IMR-90 (cell line): Measurements from ENCODE around the gene PTPRU. TPM values are rescaled to one million over a fixed set of nuclear protein-coding genes. Genes with fewer than 3 reads are reported as not detected.

Source experiments
- ATAC-seq: fragments of 200-7000 bp; cut with Tn5 transposase; 2 replicates; pipeline ENCODE4 v1.9.1; 2020; ENCODE audit warnings: low read depth, mild to moderate bottlenecking, moderate library complexity
- BruUV-seq: library from RNA; stranded (reverse); fragments of 400-500 nt; replicated peaks from 2 replicates; lab custom pipeline; 2021; lab: Mats Ljungman, UMichigan
- CTCF ChIA-PET: fragments of 300-600 bp; formaldehyde crosslinking; extraction: SDS; loops from one replicate; lab custom pipeline; 2021; ENCODE audit warnings: antibody characterized with exemption; lab: Yijun Ruan, JAX
- POLR2A ChIA-PET: fragments of 300-600 bp; sonication (Branson Sonifier 250); formaldehyde crosslinking; loops from one replicate; lab custom pipeline; 2022; ENCODE audit warnings: antibody characterized with exemption; ENCODE audit not compliant: unreplicated experiment; lab: Charles Lee
- DNase-seq: peaks from one replicate; pipeline ENCODE4 v3.0.0; 2013
- H2AFZ ChIP-seq: replicated peaks from 2 replicates; pipeline ENCODE3; 2013; ENCODE audit warnings: low read length, mild to moderate bottlenecking; ENCODE audit not compliant: poor library complexity
- H2AK5ac ChIP-seq: 2 replicates; pipeline ENCODE4 v1.6.1; 2013; ENCODE audit warnings: low read depth, low read length, inconsistent platforms
- H2AK9ac ChIP-seq: replicated peaks from 2 replicates; pipeline ENCODE3; 2013; ENCODE audit warnings: mild to moderate bottlenecking, low read depth, low read length, moderate library complexity; ENCODE audit not compliant: poor library complexity
- H2BK120ac ChIP-seq: 2 replicates; pipeline ENCODE4 v1.6.1; 2013; ENCODE audit warnings: low read depth, low read length, inconsistent platforms
- H2BK15ac ChIP-seq: 3 replicates; pipeline ENCODE4 v1.6.1; 2013; ENCODE audit warnings: low read depth, low read length, inconsistent platforms
- H2BK20ac ChIP-seq: 2 replicates; pipeline ENCODE4 v1.6.1; 2013; ENCODE audit warnings: low read depth, mild to moderate bottlenecking, inconsistent platforms, low read length, moderate library complexity
- H2BK5ac ChIP-seq: 2 replicates; pipeline ENCODE4 v1.6.1; 2013; ENCODE audit warnings: mild to moderate bottlenecking, low read depth, low read length, inconsistent platforms; ENCODE audit not compliant: poor library complexity, severe bottlenecking
- H3K14ac ChIP-seq: replicated peaks from 2 replicates; pipeline ENCODE4 v1.6.1; 2013; ENCODE audit warnings: low read depth, low read length, inconsistent platforms
- H3K18ac ChIP-seq: 2 replicates; pipeline ENCODE4 v1.6.1; 2013; ENCODE audit warnings: low read depth, low read length, control low read depth
- H3K23ac ChIP-seq: 2 replicates; pipeline ENCODE4 v1.6.1; 2013; ENCODE audit warnings: low read depth, low read length, inconsistent platforms
- H3K27ac ChIP-seq: 2 replicates; pipeline ENCODE4 v1.5.1; 2013; ENCODE audit warnings: mild to moderate bottlenecking, control low read depth, low read length; ENCODE audit not compliant: insufficient read depth
- H3K27me3 ChIP-seq: 2 replicates; pipeline ENCODE4 v1.6.1; 2013; ENCODE audit warnings: low read length; ENCODE audit not compliant: control insufficient read depth, insufficient read depth
- H3K36me3 ChIP-seq: 2 replicates; pipeline ENCODE4 v1.6.1; 2013; ENCODE audit warnings: low read length, mixed read lengths; ENCODE audit not compliant: control insufficient read depth, insufficient read depth
- H3K4ac ChIP-seq: 2 replicates; pipeline ENCODE4 v1.6.1; 2013; ENCODE audit warnings: low read depth, low read length, inconsistent platforms
- H3K4me1 ChIP-seq: 2 replicates; pipeline ENCODE4 v1.6.1; 2013; ENCODE audit warnings: low read length, mixed read lengths; ENCODE audit not compliant: control insufficient read depth, insufficient read depth
- H3K4me2 ChIP-seq: 2 replicates; pipeline ENCODE4 v1.6.1; 2013; ENCODE audit warnings: low read depth, mild to moderate bottlenecking, control low read depth, low read length, moderate library complexity
- H3K4me3 ChIP-seq: 2 replicates; pipeline ENCODE4 v1.5.1; 2013; ENCODE audit warnings: low read depth, mild to moderate bottlenecking, control low read depth, low read length, moderate library complexity; ENCODE audit not compliant: insufficient read depth
- H3K56ac ChIP-seq: 2 replicates; pipeline ENCODE4 v1.6.1; 2013; ENCODE audit warnings: low read length, inconsistent platforms; ENCODE audit not compliant: insufficient read depth; ENCODE audit errors: extremely low read depth
- H3K79me1 ChIP-seq, 2 experiments: 2 replicates each; pipeline ENCODE4 v1.6.1; 2013; ENCODE audit warnings: low read length in 2 of 2, inconsistent platforms in 1 of 2, low read depth in 1 of 2
- H3K9ac ChIP-seq: 2 replicates; pipeline ENCODE4 v1.6.1; 2013; ENCODE audit warnings: low read depth, low read length, control low read depth
- H3K9me1 ChIP-seq: 2 replicates; pipeline ENCODE4 v1.6.1; 2013; ENCODE audit warnings: low read length, inconsistent platforms; ENCODE audit not compliant: insufficient read depth
- H3K9me3 ChIP-seq: 2 replicates; pipeline ENCODE4 v1.6.1; 2013; ENCODE audit warnings: low read length; ENCODE audit not compliant: control insufficient read depth, insufficient read depth
- H4K20me1 ChIP-seq: 2 replicates; pipeline ENCODE4 v1.6.1; 2013; ENCODE audit warnings: low read length, inconsistent platforms; ENCODE audit not compliant: insufficient read depth
- H4K5ac ChIP-seq: 2 replicates; pipeline ENCODE4 v1.6.1; 2013; ENCODE audit warnings: mild to moderate bottlenecking, low read depth, low read length, control low read depth
- H4K8ac ChIP-seq, 2 experiments: 2 replicates each; pipeline ENCODE4 v1.6.1; 2013; ENCODE audit warnings: low read depth in 2 of 2, low read length in 2 of 2, control low read depth in 1 of 2, inconsistent platforms in 1 of 2
- H4K91ac ChIP-seq: 2 replicates; pipeline ENCODE4 v1.6.1; 2013; ENCODE audit warnings: low read depth, low read length, inconsistent platforms; ENCODE audit not compliant: insufficient read depth
- BHLHE40 ChIP-seq: fragments of 150-350 bp; IDR thresholded peaks from 2 replicates; pipeline ENCODE4 v1.6.1; 2016; ENCODE audit warnings: mild to moderate bottlenecking, low read depth, low read length
- CEBPB ChIP-seq: IDR thresholded peaks from 2 replicates; pipeline ENCODE4 v1.6.1; 2012; ENCODE audit warnings: low read depth, low read length, improper control_type of control experiment
- CHD1 ChIP-seq: IDR thresholded peaks from 2 replicates; pipeline ENCODE4 v1.6.1; 2012; ENCODE audit warnings: low read depth, low read length, improper control_type of control experiment
- FOS ChIP-seq: fragments of 150-350 bp; IDR thresholded peaks from 2 replicates; pipeline ENCODE4 v1.6.1; 2016; ENCODE audit warnings: low read depth, low read length
- MAFK ChIP-seq: IDR thresholded peaks from 2 replicates; pipeline ENCODE4 v1.6.1; 2012; ENCODE audit warnings: low read depth, low read length, improper control_type of control experiment
- MAZ ChIP-seq: IDR thresholded peaks from 2 replicates; pipeline ENCODE4 v1.6.1; 2012; ENCODE audit warnings: low read depth, mild to moderate bottlenecking, low read length, improper control_type of control experiment, moderate library complexity, borderline replicate concordance
- MXI1 ChIP-seq: IDR thresholded peaks from 2 replicates; pipeline ENCODE4 v1.6.1; 2012; ENCODE audit warnings: low read depth, mild to moderate bottlenecking, low read length, moderate library complexity, borderline replicate concordance
- NFE2L2 ChIP-seq: fragments of 150-350 bp; IDR thresholded peaks from 2 replicates; pipeline ENCODE4 v1.6.1; 2016; ENCODE audit warnings: low read depth, mild to moderate bottlenecking, low read length
- POLR2A ChIP-seq: IDR thresholded peaks from 2 replicates; pipeline ENCODE4 v1.6.1; 2012; ENCODE audit warnings: mild to moderate bottlenecking, low read depth, low read length
- RAD21 ChIP-seq: IDR thresholded peaks from 2 replicates; pipeline ENCODE4 v1.6.1; 2012; ENCODE audit warnings: low read length, improper control_type of control experiment
- RCOR1 ChIP-seq: IDR thresholded peaks from 2 replicates; pipeline ENCODE4 v1.6.1; 2012; ENCODE audit warnings: mild to moderate bottlenecking, low read length, improper control_type of control experiment; ENCODE audit not compliant: insufficient replicate concordance
- RFX5 ChIP-seq: IDR thresholded peaks from 2 replicates; pipeline ENCODE4 v1.8.0; 2012; ENCODE audit warnings: low read depth, mild to moderate bottlenecking, low read length, moderate library complexity
- SMC3 ChIP-seq: fragments of 150-350 bp; IDR thresholded peaks from 2 replicates; pipeline ENCODE4 v1.6.1; 2016; ENCODE audit warnings: low read depth, mild to moderate bottlenecking, antibody characterized with exemption, low read length, moderate library complexity
- WGBS, 2 experiments: methylation state at CpG; one replicate each; pipeline versions ENCODE4 v1.1.5 to v1.1.7; 2013; ENCODE audit warnings: missing lambda C conversion rate in 2 of 2; ENCODE audit not compliant: insufficient read length in 1 of 2; ENCODE audit errors: extremely low coverage in 2 of 2; 5-methylcytosine and 5-hydroxymethylcytosine counted together
- dilution Hi-C: fragments of 300-500 bp; cut with HindIII; formaldehyde crosslinking; loops from one replicate; pipeline ENCODE4 v1.14.3; 2018; ENCODE audit warnings: low sequenced_read_pairs; ENCODE audit not compliant: unreplicated experiment
- in situ Hi-C: fragments of 300-500 bp; cut with MboI; formaldehyde crosslinking; loops from 3 replicates; pipeline ENCODE4 v1.14.3; 2019; ENCODE audit warnings: low sequenced_read_pairs, inconsistent platforms, mixed read lengths
- intact Hi-C: fragments of 100-400 bp; cut with micrococcal nuclease; formaldehyde crosslinking; loops from 2 replicates; pipeline ENCODE4 v1.10.0; 2022
- polyA plus RNA-seq, 3 experiments: library from polyadenylated mRNA; depleted of rRNA; stranded (reverse); fragments of >200 nt; gene quantifications; 2 replicates each; pipeline ENCODE4 v1.2.3, GENCODE V29; 2012; ENCODE audit warnings: low replicate concordance in 1 of 3
- total RNA-seq: library from RNA; depleted of rRNA; stranded (reverse); fragments of >200 nt; gene quantifications from 2 replicates; pipeline ENCODE4 v1.2.3, GENCODE V29; 2012
- TF ChIP-seq, protein P1 (sequence below): fragments of 150-350 bp; IDR thresholded peaks from 2 replicates; pipeline ENCODE4 v1.6.1; 2017; ENCODE audit warnings: mild to moderate bottlenecking, antibody characterized with exemption, low read length, low read depth
- TF ChIP-seq, protein P2 (sequence below): fragments of 150-350 bp; IDR thresholded peaks from 2 replicates; pipeline ENCODE4 v1.6.1; 2016; ENCODE audit warnings: low read depth, mild to moderate bottlenecking, low read length, moderate library complexity, borderline replicate concordance
- TF ChIP-seq, protein P3 (sequence below): conservative IDR thresholded peaks from 2 replicates; pipeline ENCODE4 v1.5.1; 2012; ENCODE audit warnings: mild to moderate bottlenecking, low read depth, low read length, improper control_type of control experiment

The PTPRU gene
- total and polyA plus RNA-seq, 2 of the 4 experiments (the other 2 are of a cell fraction), result 7.0 to 10.7 TPM

DNA sequence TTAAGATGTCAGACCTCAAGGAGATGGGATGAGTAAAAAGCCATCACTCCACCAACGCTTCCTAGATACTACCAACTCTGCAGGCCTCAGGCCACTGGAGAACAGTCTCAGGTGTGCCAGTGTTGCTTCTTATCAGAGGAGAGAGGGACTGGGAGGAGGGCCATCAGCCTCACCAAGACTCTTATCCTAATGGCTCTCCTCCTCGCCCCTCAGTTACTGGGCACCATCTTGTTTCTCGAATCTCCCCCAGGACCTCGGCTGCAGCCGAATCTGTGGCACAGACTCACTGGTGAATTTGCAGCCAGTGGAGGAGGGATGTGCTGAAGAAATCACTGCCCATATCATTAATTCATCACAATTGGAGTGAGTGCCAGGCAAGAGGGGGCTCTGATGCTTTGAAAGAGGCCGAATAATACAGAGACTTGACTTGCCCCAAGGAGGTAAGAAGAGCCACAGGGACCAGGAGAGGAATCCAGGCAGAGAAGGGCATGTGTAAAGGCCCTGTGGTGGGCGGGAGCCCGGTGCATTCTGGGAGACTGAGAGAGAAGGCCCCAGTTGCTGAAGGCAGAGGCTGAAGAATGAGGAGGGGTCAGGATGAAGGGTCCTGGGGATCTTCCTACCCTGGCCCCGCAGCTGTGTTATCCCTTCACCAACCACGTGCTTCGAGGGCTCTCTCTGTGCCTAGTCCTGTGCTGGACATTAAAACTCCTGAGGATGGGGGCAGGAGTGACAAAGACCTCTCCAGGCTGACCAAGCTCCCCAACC is 129.8 kb downstream of the PTPRU start:
- no peak overlapping the region for H4K91ac ChIP-seq
- no peaks in the 10 kb centered on the region for H3K36me3 ChIP-seq
- no peak overlapping the region for H3K18ac ChIP-seq
- H2BK120ac ChIP-seq, result no peak overlapping the region
- no peak overlapping the region for H3K4me3 ChIP-seq
- dilution Hi-C loops, result no loop called here
- ChIA-PET CTCF (no interaction called here), POLR2A (no interaction called here)
- H2AK9ac ChIP-seq, result no peak overlapping the region
- no peak overlapping the region for H2BK20ac ChIP-seq
- H3K9me3 ChIP-seq, result no peaks in the 10 kb centered on the region
- H3K79me1 ChIP-seq, result no peaks in the 10 kb centered on the region
- H3K4me1 ChIP-seq, result no peaks in the 10 kb centered on the region
- ATAC-seq (no peak), DNase-seq (no peak)
- no peaks in the 10 kb centered on the region for H4K20me1 ChIP-seq
- no peak overlapping the region for H3K4me2 ChIP-seq
- no peak overlapping the region for H4K8ac ChIP-seq
- no peak overlapping the region for H3K56ac ChIP-seq
- intact Hi-C loops, result no loop called here
- WGBS, 2 experiments, result 0% methylated on average over 1 of the region's 11 CpGs; no CpG with 5 or more reads in 1 of the 2 experiments
- H3K23ac ChIP-seq, result no peak overlapping the region
- no peak overlapping the region for H3K14ac ChIP-seq
- no peak overlapping the region for H2AFZ ChIP-seq
- no peak overlapping the region for H3K4ac ChIP-seq
- no peak overlapping the region for H2BK15ac ChIP-seq
- no peaks in the 10 kb centered on the region for H3K9me1 ChIP-seq
- no peak overlapping the region for H3K9ac ChIP-seq
- no TSS peak for BruUV-seq
- in situ Hi-C loops, result no loop called here
- no peak overlapping the region for H2BK5ac ChIP-seq
- H2AK5ac ChIP-seq, result no peak overlapping the region
- no peak for TF ChIP-seq CEBPB
- no peak for TF ChIP-seq BHLHE40
- TF ChIP-seq RCOR1, result no peak
- no peak for TF ChIP-seq MAZ
- TF ChIP-seq MAFK, result no peak
- TF ChIP-seq FOS, result no peak
- TF ChIP-seq, protein P1, sequence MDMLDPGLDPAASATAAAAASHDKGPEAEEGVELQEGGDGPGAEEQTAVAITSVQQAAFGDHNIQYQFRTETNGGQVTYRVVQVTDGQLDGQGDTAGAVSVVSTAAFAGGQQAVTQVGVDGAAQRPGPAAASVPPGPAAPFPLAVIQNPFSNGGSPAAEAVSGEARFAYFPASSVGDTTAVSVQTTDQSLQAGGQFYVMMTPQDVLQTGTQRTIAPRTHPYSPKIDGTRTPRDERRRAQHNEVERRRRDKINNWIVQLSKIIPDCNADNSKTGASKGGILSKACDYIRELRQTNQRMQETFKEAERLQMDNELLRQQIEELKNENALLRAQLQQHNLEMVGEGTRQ, result no peak
- TF ChIP-seq RFX5, result no peak
- TF ChIP-seq CHD1, result no peak
- TF ChIP-seq POLR2A, result no peak
- TF ChIP-seq, protein P2, sequence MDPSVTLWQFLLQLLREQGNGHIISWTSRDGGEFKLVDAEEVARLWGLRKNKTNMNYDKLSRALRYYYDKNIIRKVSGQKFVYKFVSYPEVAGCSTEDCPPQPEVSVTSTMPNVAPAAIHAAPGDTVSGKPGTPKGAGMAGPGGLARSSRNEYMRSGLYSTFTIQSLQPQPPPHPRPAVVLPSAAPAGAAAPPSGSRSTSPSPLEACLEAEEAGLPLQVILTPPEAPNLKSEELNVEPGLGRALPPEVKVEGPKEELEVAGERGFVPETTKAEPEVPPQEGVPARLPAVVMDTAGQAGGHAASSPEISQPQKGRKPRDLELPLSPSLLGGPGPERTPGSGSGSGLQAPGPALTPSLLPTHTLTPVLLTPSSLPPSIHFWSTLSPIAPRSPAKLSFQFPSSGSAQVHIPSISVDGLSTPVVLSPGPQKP, result no peak
- TF ChIP-seq NFE2L2, result no peak
- TF ChIP-seq SMC3, result no peak
- TF ChIP-seq MXI1, result no peak
- TF ChIP-seq RAD21, result no peak
- TF ChIP-seq, protein P3, sequence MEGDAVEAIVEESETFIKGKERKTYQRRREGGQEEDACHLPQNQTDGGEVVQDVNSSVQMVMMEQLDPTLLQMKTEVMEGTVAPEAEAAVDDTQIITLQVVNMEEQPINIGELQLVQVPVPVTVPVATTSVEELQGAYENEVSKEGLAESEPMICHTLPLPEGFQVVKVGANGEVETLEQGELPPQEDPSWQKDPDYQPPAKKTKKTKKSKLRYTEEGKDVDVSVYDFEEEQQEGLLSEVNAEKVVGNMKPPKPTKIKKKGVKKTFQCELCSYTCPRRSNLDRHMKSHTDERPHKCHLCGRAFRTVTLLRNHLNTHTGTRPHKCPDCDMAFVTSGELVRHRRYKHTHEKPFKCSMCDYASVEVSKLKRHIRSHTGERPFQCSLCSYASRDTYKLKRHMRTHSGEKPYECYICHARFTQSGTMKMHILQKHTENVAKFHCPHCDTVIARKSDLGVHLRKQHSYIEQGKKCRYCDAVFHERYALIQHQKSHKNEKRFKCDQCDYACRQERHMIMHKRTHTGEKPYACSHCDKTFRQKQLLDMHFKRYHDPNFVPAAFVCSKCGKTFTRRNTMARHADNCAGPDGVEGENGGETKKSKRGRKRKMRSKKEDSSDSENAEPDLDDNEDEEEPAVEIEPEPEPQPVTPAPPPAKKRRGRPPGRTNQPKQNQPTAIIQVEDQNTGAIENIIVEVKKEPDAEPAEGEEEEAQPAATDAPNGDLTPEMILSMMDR, result no peak
- H4K5ac ChIP-seq, result no peak overlapping the region
- peaks cover 5% of the 10 kb centered on the region; the same call in 1 of the 2 replicates for H3K27me3 ChIP-seq
- H3K27ac ChIP-seq, result no peak overlapping the region
